ENCODE measurements around the gene ACBD3.

GRCh38 chr1:226100436-226101391 is 85.8 kb downstream of the ACBD3 start:
- TF ChIP-seq POLR2A (IDR thresholded peaks at IDR 0.05) (no peak), CTCF (IDR thresholded peaks at IDR 0.05) (no peak)

All from uterus (tissue), 2 donors.